ENCODE results near the gene OSBP.

DNA sequence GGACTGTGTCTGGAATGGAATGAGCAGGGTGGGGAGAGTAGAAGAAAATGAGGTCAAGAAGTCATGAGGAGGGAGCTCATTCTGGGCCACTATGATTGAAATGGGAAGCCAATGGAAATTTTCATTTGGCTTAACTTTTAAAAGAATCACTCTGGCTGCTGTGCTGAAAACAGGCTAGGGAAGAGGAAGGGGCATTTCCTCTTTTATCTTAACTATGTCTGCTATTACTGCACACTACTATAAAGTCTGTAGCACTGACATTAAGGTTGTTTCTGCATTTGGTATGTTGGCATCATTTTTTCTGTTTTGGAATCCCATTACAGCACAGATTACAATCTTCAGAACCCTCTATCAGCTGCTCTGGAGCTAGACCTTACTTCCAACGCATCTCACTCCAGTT is 45.0 kb upstream of the OSBP start:
- TF ChIP-seq, protein P1, sequence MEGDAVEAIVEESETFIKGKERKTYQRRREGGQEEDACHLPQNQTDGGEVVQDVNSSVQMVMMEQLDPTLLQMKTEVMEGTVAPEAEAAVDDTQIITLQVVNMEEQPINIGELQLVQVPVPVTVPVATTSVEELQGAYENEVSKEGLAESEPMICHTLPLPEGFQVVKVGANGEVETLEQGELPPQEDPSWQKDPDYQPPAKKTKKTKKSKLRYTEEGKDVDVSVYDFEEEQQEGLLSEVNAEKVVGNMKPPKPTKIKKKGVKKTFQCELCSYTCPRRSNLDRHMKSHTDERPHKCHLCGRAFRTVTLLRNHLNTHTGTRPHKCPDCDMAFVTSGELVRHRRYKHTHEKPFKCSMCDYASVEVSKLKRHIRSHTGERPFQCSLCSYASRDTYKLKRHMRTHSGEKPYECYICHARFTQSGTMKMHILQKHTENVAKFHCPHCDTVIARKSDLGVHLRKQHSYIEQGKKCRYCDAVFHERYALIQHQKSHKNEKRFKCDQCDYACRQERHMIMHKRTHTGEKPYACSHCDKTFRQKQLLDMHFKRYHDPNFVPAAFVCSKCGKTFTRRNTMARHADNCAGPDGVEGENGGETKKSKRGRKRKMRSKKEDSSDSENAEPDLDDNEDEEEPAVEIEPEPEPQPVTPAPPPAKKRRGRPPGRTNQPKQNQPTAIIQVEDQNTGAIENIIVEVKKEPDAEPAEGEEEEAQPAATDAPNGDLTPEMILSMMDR (IDR thresholded peaks at IDR 0.05), result no peak
- TF ChIP-seq TCF7L2 (IDR thresholded peaks at IDR 0.05; ENCODE audit: low read depth, low read length) (no peak), POLR2AphosphoS5 (IDR thresholded peaks at IDR 0.05; ENCODE audit: low read depth, low read length) (no peak), SIN3A (IDR thresholded peaks at IDR 0.05; ENCODE audit: borderline replicate concordance, insufficient read depth, low read depth, low read length) (no peak)
- TF ChIP-seq, protein P2, sequence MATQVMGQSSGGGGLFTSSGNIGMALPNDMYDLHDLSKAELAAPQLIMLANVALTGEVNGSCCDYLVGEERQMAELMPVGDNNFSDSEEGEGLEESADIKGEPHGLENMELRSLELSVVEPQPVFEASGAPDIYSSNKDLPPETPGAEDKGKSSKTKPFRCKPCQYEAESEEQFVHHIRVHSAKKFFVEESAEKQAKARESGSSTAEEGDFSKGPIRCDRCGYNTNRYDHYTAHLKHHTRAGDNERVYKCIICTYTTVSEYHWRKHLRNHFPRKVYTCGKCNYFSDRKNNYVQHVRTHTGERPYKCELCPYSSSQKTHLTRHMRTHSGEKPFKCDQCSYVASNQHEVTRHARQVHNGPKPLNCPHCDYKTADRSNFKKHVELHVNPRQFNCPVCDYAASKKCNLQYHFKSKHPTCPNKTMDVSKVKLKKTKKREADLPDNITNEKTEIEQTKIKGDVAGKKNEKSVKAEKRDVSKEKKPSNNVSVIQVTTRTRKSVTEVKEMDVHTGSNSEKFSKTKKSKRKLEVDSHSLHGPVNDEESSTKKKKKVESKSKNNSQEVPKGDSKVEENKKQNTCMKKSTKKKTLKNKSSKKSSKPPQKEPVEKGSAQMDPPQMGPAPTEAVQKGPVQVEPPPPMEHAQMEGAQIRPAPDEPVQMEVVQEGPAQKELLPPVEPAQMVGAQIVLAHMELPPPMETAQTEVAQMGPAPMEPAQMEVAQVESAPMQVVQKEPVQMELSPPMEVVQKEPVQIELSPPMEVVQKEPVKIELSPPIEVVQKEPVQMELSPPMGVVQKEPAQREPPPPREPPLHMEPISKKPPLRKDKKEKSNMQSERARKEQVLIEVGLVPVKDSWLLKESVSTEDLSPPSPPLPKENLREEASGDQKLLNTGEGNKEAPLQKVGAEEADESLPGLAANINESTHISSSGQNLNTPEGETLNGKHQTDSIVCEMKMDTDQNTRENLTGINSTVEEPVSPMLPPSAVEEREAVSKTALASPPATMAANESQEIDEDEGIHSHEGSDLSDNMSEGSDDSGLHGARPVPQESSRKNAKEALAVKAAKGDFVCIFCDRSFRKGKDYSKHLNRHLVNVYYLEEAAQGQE (IDR thresholded peaks at IDR 0.05; ENCODE audit: insufficient read depth in 1 of 2, low read depth in 2 of 2, low read length in 1 of 2), result no peak

Measured in Panc1 (cell line).